ENCODE measurements around the gene CHRDL1.
"Not testable (repeated sequence)": the region's sequence is repeated elsewhere in the genome, so short reads cannot be mapped to it uniquely, and the experiment has no call there.

Gene CHRDL1

GRCh38 chrX:110795645-110796406 lies at the start of gene CHRDL1:
Gene CHRDL1 (minus strand): TSS chrX:110795817. CDS start chrX:110792181, 3,636 bp downstream.
- no peak for DNase-seq (ENCODE audit: low read depth)

- no peak for DNase-seq (ENCODE audit: low read depth)
Measured at GRCh38 chrX:110836982-110837381, 41.4 kb upstream of the CHRDL1 start.

- no peak for DNase-seq (ENCODE audit: low read depth)
Measured at GRCh38 chrX:110836451-110836850, 40.8 kb upstream of the CHRDL1 start.

- DNase-seq (ENCODE audit: low read depth) = no peak
Measured at GRCh38 chrX:110836001-110836400, 40.4 kb upstream of the CHRDL1 start.

GRCh38 chrX:110825972-110826371 lies 30.4 kb upstream of the CHRDL1 start:
- no peak for DNase-seq (ENCODE audit: low read depth)

GRCh38 chrX:110816543-110816942 lies 20.9 kb upstream of the CHRDL1 start:
- DNase-seq (ENCODE audit: low read depth) = not testable (repeated sequence)

GRCh38 chrX:110806145-110806544 lies 10.5 kb upstream of the CHRDL1 start:
- no peak for DNase-seq (ENCODE audit: low read depth)

- DNase-seq (ENCODE audit: low read depth) = no peak
Measured at GRCh38 chrX:110805303-110805702, 9.7 kb upstream of the CHRDL1 start.

- no peak for DNase-seq (ENCODE audit: low read depth)
Measured at GRCh38 chrX:110804446-110804845, 8.8 kb upstream of the CHRDL1 start.

GRCh38 chrX:110803506-110803905 lies 7.9 kb upstream of the CHRDL1 start:
- no peak for DNase-seq (ENCODE audit: low read depth)

GRCh38 chrX:110796407-110796697 lies 735 bp upstream of the CHRDL1 start:
- no peak for DNase-seq (ENCODE audit: low read depth)

- DNase-seq (ENCODE audit: low read depth) = no peak
Measured at GRCh38 chrX:110794601-110795000, 1.0 kb downstream of the CHRDL1 start.

- no peak for DNase-seq (ENCODE audit: low read depth)
Measured at GRCh38 chrX:110791071-110791470, 4.5 kb downstream of the CHRDL1 start.

GRCh38 chrX:110786486-110786885 lies 9.1 kb downstream of the CHRDL1 start:
- no peak for DNase-seq (ENCODE audit: low read depth)

GRCh38 chrX:110759785-110760184 lies 35.8 kb downstream of the CHRDL1 start:
- DNase-seq (ENCODE audit: low read depth) = no peak

- DNase-seq (ENCODE audit: low read depth) = no peak
Measured at GRCh38 chrX:110758781-110759422, 36.7 kb downstream of the CHRDL1 start.

- no peak for DNase-seq (ENCODE audit: low read depth)
Measured at GRCh38 chrX:110755611-110756010, 40.0 kb downstream of the CHRDL1 start.

GRCh38 chrX:110755061-110755460 lies 40.6 kb downstream of the CHRDL1 start:
- DNase-seq (ENCODE audit: low read depth) = no peak

GRCh38 chrX:110750526-110751189 lies 45.0 kb downstream of the CHRDL1 start:
- DNase-seq (ENCODE audit: low read depth) = no peak

GRCh38 chrX:110748256-110748806 lies 47.3 kb downstream of the CHRDL1 start:
- DNase-seq (ENCODE audit: low read depth) = no peak

- no peak for DNase-seq (ENCODE audit: low read depth)
Measured at GRCh38 chrX:110746014-110746413, 49.6 kb downstream of the CHRDL1 start.

- no peak for DNase-seq (ENCODE audit: low read depth)
Measured at GRCh38 chrX:110745288-110745687, 50.3 kb downstream of the CHRDL1 start.

All from stimulated activated CD8-positive, alpha-beta memory T cell treated with anti-CD3 and anti-CD28 coated beads, Interleukin-15, amount 100 ng/mL, for 24 hours (primary cell).